Measurements from ENCODE around the gene NAALADL1. TPM values are rescaled to one million over a fixed set of nuclear protein-coding genes. Genes with fewer than 3 reads are reported as not detected.
A peak's percentile ranks its signal among the peaks of the same experiment; 100 is the strongest.
"Not testable (repeated sequence)": the region's sequence is repeated elsewhere in the genome, so short reads cannot be mapped to it uniquely, and the experiment has no call there.

NAALADL1 gene
- total RNA-seq, 1 donor from 2014 or later = 2.3 TPM

DNA sequence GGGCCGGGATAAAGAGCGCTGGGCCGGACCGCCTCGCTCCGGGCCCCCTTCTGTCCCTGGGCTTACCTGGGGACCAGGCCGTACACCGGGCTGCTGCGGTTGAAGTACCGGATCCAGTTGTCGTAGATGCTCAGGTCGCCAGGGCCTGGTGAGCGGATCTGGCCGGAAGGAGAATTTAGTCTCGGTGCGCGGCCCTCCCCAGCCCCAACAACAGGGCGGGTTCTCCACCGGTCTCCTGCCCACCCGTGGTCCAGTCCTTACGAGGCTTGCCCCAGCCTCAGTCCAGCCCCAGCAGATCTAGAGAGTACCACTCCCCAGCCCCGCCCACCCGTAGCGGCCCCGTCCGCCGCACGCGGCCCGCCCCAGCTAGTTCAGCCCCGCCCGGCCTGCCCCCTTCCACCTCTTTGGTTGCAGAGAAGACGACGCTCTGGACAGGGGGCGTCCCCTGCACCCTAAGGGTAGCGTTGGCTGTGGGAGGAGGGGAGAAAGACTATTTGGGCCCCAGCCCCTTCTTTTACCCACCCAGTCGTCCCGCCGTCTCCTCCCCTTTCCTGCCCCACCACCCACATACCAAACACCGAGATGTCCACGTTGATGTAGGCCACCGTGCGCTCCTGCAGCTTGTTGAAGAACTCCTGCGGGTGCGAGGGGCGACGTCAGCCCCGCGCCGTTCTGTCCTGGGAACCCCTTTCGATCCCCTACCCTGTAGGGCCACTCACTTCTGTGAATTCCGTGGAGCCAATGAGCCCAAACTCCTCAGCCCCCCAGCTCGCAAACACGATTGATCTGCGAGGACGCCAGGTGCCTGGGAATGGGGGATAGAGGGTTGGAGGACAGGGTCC, 10.6 kb downstream of the NAALADL1 start:
- DNase-seq = no peak

GRCh38 chr11:65045728-65046127, 12.6 kb downstream of the NAALADL1 start:
- no peak for DNase-seq

GRCh38 chr11:65045061-65045460, 13.3 kb downstream of the NAALADL1 start:
- DNase-seq = no peak

- DNase-seq = no peak
Measured at GRCh38 chr11:65043881-65044501, 14.4 kb downstream of the NAALADL1 start.

- no peak for DNase-seq
Measured at GRCh38 chr11:65042891-65043290, 15.5 kb downstream of the NAALADL1 start.

GRCh38 chr11:65040847-65041622, 17.3 kb downstream of the NAALADL1 start, which contains the start of gene SAC3D1:
Gene SAC3D1, plus strand, starts transcription at chr11:65041210. Its CDS starts 83 bp downstream, at chr11:65041293.
- peak; percentile 91 for DNase-seq

- DNase-seq = no peak
Measured at GRCh38 chr11:65040520-65040846, 17.9 kb downstream of the NAALADL1 start.

GRCh38 chr11:65036931-65037330, 21.4 kb downstream of the NAALADL1 start:
- DNase-seq = peak; percentile 11

- DNase-seq = no peak
Measured at GRCh38 chr11:65035579-65035978, 22.8 kb downstream of the NAALADL1 start.

DNA sequence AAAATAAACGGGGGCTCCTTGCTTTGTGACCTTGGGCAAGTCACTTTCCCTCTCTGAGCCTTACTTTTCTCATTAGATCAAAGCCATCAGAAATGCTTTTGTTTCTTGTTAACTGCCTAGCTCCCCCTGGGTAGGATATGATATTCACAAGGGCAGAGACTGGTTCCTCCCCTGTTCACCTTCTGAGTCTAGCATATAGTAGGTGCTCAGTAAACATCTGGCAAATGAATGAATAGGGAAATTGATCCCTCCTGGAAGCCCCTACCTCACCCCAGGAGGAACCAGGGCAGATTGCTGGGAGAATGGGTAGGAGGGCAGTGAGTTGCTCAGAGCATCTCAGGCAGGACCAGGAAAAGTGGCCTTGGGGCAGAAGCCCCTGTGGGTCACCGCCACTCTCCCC, 23.9 kb downstream of the NAALADL1 start:
- DNase-seq = no peak

DNA sequence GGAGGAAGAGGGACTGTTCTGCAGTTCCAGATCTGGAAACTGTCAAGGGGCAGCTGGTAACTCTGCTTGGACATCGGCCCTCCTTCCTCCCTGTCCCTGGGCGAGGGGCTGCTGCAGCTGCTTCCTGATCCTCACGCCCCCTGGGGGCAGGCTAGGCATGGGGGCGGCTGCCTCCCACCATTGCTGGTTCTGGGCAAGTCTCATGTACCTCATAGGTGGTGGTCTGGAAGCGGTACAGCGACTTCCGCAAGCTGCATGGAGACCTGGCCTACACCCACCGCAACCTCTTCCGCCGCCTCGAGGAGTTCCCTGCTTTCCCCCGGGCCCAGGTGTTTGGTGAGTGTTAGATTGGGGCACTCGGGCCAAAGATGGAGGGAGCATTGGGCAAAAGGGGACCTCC, 26.1 kb downstream of the NAALADL1 start:
- no peak for DNase-seq

DNA sequence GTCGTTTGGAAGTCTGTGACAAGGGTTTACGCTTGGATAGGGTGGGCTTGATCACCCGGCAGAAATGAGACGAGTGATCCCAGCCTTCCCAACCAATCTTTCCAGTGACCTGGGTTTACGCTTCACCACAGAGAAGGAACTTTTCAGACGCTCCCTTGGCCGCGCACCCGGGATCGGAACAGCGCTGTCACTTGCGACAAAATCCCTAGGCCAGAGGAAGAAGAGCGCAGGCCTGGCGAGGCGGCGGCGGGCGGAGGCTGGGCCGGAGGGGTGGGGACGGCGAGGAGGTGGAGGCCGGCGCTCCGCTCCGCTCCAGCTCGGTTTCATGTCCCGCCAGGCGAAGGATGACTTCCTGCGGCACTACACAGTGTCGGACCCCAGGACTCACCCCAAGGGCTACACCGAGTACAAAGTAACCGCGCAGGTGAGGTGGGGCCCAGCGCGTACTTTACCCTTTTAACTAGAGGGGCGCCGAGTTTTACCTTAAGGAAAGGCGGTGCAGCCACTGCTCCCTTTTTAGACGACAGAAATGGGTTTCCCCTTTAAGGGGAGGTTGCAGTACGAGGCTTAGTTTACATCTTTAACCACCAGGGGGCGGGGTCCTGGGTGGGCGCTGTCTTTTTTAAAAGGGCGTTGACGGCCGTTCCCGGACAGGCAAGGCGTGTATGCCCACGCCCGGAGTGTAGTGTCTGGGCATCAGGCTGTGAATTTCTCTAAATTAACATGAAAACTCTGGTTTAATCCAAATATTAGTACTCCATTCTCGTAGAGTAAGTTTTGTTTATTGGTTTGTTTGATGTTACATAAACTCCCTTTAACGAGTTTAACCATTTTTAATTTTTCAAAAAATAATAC, 30.9 kb downstream of the NAALADL1 start, which contains the start of gene SNX15:
Gene SNX15 (plus strand): TSS at position 227 of the 855 bp plus-strand sequence. CDS start 99 bp downstream, at position 326.
- peak; percentile 90 for DNase-seq

DNA sequence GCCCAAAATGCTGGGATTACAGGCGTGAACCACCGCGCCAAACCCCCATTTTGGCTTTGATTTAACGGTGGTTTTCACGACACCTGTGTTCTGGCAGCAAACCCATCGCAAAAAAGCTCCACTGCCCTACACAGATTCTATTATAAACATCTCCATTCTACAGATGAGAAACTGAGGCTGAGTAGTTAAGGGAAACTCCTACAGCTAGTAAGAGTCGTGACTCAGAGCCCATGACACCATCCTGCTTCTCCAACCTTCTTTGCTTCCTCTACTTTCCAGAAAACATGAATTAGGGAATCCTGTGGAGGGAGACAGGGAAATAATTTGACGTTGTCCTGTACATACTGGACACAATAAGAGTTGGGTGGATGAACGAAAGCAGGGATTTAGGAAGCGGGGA, 31.5 kb downstream of the NAALADL1 start:
- no peak for DNase-seq

DNA sequence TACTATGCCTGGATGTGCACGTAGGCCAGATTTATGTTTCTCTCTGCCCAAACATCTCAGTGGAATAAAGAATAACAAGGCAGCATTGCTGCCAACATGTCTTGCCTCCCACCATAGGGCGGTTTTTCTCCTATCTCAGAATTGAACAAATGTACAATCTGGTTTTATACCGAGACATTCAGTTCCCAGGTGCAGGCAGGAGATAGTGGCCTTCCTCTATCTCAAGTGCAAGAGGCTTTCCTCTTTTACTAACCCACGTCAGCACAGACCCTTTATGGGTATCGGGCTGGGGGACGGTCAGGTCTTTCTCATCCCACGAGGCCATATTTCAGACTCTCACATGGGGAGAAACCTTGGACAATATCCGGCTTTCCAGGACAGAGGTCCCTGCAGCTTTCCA, 34.9 kb downstream of the NAALADL1 start:
- not testable (repeated sequence) for DNase-seq

- DNase-seq = no peak
Measured at GRCh38 chr11:65021509-65021908, 36.8 kb downstream of the NAALADL1 start.

DNA sequence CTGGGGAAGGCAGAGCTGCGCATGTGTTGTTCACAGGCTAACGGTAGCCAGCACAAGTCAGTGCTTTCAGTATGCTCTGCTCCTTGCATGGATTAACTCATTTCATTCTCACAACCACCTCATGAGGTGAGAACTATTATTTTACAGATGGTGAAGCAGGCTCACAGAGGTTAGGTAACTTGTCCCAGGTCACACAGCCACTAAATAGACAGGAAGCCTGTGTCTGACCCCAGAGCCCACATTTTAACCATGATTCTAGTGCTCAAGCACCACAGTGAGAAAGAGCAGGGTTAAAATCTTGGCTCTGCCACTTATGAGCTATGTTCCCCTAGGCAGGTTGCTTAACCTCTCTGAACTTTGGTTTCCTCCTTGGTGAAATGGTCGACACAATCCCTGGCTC, 37.4 kb downstream of the NAALADL1 start:
- DNase-seq = no peak

DNA sequence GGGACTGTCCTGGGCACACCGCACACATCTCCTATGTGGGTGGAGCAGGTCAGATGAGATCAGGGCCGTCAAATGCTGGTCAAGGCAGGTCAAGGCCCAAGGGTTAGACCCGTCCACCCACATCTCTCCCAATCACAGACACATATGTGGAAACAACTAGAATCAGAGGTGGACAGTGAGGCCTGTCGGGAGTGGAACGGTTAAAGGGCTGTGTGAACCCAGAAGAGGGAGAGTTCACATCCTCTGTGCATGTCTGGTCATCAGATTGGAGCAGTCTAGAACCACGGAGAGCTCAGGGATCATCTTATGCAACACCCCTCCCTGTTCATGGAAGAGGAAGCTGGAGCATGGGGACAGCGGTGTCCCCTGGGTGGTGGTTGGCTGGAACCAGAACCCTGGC, 38.5 kb downstream of the NAALADL1 start:
- DNase-seq = no peak

- DNase-seq = no peak
Measured at GRCh38 chr11:65017937-65018336, 40.4 kb downstream of the NAALADL1 start.

DNA sequence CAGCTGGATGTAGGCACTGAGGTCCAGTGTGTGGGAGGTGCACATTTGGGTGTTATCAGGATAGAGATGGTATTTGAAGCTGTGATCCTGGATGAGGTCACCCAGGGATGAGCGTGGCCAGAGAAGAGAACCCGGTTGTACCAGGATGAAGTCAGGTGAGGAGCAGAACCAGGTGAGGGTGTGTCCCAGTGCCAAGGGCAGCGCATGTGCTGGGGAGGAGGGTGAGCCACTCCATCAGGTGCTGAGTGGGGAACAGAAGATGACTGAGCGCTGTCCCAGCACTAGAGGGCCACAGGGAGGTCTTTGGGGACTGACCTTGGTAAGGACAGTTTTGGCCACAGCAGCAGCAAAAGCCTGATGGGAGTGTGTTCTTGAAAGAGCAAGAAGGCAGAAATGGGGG, 41.6 kb downstream of the NAALADL1 start:
- no peak for DNase-seq

GRCh38 chr11:65014726-65015227, 43.6 kb downstream of the NAALADL1 start:
- DNase-seq = no peak

- DNase-seq = peak; percentile 83
Measured at GRCh38 chr11:65013888-65014725, 44.2 kb downstream of the NAALADL1 start, which contains the start of gene ARL2. Gene ARL2, plus strand, starts transcription at chr11:65014160. Its CDS starts 48 bp downstream, at chr11:65014208.

All from occipital lobe (tissue), 2 donors.